NCI-H510A treated with DMSO at 0.1 percent for 48 hours (cell line): Measurements from ENCODE around the gene GAS1.

Experiments used
- DNase-seq: peaks from one replicate; lab custom pipeline; 2025; lab: John Stamatoyannopoulos, UW

Gene GAS1

DNA sequence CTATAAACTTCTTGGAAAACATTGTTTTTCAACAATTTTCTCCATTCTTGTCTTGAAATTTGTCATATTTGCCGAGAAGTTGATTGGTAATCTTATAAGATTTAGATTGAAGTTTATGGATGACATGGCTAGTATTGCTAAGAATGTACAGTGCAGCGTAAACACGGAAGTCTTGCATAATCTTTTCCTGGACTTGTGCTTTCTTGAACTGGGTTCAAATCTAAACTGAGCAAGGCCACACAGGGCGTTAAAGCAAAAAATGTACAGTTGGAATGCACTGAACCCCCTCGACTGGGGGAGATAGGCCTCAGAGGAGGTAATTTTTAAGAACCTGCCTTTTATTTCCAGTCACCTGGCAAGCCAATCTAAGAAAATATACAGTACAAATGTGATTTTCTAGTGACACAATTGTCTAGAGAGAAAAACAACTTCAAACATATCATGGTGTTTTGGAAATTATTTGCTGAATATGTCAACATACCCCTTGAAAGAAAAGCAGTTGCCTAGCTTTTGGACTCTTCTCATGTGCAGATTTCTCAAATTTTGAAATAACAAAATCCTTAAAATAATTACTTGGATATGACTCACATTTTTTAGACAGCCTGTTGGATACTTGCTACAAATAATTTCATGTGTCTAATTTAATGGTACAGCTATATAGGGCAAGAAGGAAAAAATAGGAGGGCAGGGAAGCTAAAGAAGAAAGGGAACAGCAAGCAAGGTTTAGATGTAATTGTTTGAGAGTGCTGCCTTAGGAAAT is 18.5 kb upstream of the GAS1 start:
- no peak for DNase-seq

DNA sequence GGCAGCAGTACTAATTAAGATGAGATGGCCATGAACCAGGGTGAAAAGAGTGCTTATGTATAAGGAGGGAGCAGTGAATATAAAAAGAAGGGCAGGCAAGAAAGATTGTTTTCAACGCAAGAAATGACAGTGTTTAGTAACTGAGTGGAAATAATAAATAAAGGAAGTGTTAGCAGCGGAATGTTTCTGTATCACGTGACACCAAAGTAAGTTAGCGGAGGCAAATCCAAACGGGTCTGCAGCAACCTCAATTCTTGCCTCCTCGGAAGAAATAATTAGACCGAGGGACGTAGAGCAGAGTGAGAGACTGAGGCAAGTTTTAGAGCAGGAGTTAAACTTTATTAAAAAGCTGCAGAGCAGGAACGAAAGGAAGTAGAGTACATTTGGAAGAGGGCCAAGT is 15.4 kb upstream of the GAS1 start:
- DNase-seq: no peak

DNA sequence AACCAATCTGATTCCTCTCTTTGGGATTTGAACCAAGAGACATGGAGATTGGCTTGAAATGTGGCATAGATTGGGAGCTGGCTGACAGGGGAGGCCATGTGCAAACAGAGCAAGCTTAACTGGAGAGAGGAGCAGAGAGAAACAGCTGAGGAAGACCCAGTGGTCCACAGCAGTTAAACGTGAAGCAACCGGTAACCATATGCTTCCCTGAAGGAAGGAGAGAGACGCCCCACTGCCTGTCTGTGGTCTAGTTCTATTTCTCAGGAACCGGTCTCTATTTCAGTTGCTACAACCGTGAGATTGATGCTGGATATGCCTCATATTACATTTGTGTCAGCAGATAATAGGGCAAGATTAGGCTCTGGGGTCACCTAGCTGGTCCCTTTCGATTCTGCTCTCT is 13.6 kb upstream of the GAS1 start:
- no peak for DNase-seq

DNA sequence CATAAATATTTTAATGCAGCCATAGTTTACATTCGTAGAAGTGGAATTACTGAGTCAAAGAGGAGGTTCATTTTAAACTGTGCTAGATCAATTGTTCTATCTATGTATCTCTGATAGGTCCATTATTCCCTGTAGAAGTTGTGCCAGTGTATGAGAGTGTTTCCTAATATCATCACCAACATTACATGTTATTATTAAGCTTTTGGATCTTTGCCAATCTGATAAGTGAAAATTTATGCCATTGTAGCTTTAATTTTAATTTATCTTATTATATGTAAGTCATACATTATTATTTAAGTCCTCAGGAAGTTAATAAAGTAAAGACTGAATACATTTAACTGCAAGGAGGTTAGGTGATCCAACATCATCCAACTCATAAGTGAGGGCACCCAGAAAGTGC is 10.9 kb upstream of the GAS1 start:
- no peak for DNase-seq

DNA sequence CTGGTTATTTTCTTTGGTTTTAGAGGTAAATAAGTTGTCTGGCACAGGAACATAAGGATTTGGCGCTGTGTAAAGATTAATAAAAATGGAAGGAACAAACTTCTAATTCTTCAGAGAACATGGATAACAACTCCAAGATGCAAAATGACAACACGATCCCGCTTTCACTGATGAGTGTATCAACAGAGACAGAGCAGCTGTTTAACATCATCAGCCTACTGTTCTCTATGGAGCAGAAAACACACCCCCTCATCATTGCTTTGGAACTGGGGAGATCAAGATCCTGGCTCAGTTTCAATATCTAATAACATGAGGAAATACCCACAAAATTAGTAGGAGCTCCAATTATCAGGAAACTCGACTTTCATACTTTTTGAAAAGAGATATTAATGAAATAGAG is 8.3 kb upstream of the GAS1 start:
- no peak for DNase-seq

DNA sequence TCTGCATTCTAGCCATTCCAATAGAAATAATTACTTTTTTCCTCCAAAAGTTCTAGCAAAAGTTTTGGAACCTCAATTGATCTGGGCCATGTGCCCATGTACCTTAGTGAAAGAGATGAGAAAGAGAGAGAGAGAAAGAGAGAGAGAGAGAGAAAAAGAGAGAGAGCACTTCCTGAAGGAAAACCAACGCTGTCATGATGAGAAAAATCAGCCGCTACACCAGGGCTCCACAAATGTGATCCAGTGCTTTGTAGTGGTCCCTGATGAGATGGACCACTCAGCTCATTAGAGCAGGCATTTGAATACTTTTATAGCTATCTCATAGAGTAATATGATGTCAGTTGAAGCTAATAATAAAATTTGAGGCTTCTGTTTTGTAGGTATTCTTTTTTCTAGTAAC is 7.7 kb upstream of the GAS1 start:
- no peak for DNase-seq

DNA sequence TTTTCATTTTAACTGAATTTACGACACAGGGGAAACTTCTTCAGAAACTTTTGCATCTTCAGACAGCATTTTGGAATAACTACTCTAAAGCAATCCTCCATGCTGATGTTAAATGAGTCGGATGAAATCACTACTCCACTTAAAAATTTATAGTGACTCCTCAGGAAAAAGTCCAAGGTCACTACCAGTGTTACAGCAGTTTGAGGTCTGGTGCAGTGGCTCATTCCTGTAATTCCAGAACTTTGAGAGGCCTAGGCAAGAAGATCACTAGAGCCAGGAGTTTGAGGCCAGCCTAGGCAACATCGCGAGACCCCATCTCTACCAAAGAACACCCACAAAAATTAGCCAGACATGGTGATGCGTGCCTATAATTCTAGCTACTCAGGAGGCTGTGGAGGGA is 5.9 kb upstream of the GAS1 start:
- DNase-seq: no peak

DNA sequence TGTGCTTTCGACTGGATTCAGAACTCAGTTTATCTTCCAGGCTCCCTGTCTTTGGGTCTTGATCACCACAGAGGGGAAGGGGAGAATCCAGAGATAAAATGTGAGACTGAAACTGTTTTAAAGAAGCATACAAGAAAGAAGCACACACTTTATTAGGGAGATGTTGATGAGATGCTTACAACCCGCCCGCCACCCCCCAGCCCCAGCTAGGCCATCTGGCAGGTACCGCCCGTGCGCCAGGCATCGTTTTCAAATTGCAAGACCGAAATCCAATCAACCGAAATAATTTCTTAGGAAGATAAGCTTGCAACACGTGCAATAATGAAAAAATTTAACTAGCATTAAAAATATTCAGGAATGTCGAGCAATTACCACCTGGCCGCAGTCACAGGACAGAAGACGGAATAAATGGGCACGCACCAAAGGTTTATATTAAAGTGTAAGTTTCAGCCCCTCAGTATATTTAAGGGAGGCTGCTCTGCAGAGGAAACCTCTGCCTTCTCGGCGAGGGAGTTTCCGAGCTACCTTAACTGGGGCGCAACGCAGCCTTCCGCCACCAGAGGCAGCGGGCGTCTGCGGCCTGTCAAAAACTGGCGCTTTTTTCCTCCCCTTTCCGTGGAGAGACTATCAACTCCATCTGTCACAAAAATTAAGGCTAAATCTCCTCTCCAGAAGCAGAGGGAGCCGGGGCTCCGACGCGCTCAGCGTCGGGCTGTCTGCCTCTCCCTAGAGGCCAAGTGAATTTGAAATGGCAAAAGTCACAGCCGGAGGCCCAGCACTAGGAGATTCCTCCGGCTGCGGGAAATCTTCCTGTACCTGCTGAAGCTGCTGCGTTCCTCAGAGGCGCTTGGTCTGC is 996 bp upstream of the GAS1 start:
- DNase-seq: peak; percentile 44

DNA sequence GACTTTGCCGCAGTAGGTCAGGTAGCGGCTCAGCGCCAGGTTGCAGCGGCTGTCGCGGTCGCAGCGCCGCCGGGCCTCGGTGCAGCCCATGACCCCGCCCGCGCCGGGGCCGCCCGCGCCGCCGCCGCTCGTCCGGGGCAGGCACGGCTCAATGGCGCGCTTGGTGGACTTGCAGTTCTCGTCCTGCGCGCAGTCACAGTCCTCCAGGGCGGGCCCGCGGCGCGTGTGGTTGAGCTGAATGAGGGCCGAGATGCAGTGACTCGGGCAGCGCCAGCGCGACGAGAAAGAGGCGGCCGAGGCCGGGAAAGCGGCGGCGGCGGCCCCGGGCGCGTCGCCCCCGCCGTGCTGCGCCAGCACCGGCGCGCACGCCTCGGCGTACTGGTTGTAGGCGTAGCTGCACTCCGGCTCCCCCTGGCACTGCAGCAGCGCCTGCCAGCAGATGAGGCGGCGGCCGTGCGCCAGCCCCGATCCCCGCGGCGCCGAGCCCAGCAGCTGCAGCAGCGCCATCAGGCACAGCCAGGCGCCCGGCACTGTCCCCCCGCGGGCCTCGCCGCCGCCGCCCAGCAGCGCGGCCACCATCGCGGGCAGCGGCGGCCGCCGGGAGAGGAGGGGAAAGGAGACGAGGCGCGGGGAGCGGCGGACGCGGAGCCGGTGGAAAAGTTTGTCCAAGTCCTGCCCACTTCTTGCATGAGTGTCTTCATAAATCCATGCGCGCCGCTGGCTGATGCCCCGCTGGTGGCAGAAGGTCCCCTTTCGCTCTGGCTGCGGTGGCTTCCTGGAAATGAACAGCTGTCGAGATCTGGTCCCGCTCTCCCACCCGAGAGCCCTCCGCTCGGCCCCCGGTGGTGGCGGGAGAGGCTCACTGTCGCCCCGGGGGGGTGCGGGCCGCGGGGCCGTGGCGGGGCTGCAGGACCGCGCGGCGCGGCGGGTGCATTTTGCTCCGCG is 833 bp downstream of the GAS1 start:
- no peak for DNase-seq

DNA sequence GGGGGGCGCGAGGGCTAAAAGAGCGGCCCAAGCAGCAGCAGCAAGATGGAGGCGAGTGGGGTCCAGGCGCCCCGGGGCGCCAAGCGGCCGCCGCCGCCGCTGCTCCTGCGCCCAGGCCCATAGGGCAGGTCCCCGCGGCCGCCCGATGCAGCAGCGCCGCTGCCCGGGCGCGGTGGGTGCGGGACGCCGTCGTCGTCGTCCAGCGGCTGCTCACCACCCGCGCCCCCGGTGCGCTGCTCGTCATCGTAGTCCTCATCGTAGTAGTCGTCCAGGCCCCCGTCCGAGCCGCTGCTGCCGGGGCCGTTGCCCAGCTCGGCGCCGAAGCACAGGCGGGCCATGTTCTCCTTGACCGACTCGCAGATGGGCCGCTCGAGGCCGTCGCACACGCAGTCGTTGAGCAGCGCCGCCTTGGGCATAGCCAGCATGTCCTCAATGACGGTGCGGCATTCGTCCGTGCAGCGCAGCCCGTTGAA is 1.5 kb downstream of the GAS1 start:
- DNase-seq: no peak

DNA sequence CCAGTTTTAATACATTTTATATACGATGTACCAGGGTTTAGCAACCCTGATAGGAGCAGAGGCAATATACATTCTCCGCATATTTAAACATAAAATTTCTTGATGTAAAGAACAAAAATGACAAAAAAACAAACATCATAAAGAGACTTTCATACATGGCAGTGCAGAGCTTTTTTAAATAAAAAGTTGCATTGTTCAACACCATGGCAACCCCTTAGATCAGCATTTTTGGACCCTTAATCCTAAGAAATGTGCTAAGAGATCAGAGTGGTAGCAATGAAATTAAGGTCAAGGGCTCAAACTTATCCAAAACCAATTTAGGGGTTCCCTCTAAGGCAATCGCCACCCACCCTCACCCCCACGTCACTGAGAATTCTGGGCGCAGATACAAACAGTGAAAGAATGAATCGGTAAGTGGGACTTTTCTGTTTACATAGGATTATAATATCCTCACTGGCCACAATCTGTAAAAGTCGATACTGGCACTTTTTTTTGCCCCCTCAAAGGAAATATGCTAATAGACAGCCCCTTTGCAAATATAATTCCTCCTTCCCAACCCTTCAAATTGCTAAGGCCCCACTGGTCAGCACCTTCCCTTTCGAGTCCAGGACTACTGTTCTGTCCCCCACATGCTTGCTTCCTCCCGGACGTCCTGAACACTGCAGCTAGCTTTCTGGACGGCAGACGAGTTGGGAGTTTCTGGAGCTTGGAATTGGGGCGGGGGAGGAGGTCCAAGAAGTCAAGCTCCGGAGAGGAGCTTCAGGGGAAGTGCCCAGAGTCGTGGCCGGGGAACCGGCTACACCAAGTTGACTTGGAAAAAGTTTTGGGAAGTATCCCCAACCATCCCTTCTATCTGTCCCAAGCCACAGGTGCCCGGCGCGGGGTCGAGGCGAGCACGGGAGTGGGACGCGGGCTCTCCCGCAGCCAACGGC is 2.2 kb downstream of the GAS1 start:
- DNase-seq: no peak

DNA sequence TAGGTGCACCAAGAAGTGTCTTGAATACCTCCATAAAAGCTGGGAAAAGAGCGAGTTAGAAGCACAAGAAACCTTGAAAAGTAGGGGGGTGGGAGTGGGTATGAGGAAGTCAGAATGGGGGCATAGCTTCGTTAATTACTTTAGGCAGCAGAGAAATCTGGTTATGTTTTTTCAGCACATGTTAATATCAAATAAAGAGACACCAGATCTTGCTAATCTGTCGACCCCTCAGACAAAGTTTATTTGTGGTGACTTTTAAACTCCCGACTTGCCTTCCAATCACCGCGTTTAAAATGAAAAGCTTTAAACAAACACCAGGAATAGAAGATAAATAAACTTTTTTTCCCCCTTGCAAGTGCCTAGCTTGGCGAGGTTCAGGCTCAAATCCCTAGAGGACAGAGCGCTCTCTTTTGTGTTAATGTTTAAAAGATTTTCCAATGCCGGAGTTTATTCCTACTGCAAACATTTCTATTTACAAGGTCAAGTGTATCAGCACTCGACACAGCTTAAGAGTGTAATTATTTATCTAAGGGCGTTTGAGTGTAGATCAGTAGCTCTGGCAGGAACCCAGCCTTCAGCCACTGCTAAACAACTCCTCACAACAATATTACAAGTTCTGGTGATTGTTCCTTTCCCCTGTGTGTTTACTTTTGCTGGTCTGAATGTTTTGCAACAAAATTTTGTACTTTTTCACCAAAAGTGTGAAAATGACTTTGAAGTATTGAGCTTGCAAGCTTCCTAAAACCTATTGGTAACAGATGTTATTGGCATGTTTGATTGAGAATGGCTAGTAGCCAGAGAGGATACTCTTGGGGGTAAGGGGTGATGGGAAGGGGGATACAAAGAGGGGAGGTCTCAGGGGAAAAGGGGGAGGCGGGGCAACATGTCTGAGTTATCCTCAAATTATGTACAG is 3.8 kb downstream of the GAS1 start:
- DNase-seq: peak; percentile 35

DNA sequence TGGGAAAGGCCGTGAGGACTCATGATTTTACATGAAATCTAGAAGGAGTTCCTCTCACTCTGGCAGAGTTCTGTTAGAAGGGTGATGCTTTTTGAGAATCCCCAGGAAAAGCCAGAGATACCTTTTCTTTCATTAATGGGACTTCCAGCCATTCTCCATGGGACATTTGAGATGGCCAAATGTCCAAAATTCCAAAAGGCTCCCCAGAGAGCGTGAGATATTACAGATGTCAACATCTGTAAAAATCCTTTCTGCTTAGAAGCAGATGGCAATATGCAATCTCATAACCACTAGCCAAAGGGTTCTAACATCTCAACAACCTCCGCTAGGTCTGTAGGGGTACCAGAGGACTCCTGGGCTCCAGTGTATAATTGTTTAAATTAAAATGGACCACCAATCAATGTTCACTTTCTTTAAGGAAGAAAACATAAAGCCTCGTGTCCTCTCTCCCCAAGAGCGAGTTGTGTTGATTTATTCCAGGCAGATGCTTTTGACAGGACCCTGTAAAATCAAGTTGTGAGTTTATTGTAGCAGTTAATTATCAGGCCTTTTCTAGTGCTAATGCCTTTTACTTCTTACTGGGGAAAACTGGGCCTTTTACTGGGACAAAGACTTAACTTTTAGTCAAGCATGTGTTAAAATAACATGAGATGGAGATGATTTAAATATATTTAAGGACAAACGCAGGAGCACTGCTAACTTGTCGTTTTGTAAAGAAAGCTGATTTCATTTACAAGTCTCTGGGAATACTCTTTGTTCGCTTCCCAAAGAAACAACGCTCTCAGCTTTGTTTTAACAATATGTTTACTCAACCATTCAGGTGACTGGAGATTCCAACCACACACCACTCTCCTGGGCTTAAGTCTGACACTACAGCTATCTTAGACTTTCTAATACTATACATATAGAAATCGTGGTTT is 4.8 kb downstream of the GAS1 start:
- no peak for DNase-seq

DNA sequence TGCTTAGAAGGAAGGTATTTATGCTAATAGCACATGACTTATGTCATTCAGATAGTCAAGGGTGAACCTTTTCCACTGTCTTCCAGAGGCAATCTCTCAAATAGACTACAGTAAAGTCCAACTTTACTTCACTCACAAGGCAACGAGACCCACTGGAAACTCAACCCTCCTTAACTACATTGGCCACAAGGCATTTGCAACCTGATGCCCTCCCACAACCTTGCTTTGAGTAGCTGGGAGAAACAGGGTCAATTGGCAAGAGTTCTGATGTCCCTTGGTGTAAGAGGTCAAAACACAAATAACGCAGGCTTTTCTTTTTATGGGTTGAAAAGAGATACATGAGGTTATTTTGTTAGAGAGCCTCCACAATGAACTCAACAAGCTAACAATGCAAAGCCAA is 6.1 kb downstream of the GAS1 start:
- DNase-seq: no peak

DNA sequence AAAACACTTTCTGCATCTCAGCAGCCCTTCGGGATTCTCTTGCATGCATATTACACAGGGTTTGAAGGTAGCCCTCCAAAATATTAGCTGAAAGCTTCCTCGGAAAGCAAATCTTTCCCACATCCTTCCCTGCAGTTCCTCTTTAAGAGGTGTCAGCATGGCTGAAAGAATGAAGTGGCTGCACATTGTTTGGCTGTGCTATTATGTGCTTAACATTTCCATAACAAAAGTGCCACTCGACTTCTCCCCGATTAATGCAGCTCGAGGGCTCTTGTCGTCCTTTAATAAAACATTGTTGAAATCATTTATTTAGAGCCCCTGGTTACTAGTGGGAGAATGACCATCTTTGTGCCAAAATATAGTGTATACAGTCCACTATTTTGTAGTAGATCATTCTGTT is 6.5 kb downstream of the GAS1 start:
- no peak for DNase-seq

DNA sequence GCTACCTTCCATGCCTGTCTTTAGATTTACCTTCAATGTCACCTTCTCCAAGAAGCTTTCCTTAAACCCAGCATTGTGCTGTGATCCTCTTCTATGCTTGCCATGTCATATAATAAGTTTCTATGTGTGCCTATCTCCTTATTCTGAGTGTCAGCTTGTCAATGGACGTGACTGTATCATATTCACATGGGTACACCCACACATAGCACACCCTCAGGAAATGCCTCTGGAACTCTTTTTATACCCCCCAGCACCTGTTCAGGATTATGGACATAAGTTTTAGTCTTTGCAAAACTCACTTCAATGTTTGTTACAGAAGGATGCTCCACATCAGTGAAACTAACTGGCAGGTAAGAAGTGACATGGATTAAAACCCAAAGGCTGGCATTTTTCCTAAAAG is 7.4 kb downstream of the GAS1 start:
- DNase-seq: no peak

DNA sequence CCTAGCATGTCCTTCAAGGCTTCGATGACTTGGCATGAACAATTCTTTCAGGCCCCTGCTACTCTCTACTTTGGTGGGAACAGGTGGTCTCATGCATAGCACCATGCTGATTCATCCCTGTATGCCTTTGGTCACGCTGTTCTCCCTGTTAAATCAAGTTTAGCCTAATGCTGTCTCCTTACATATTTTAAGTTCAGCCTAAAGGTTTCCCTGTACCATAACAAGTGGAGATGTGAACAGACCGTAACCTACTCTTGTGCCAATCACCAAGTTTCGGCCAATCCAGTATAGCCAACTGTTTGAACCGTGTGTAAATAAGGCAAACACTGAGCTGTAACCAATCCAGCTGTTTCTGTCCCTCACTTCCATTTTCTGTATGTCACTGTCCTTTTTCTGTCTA is 8.0 kb downstream of the GAS1 start:
- DNase-seq: no peak

DNA sequence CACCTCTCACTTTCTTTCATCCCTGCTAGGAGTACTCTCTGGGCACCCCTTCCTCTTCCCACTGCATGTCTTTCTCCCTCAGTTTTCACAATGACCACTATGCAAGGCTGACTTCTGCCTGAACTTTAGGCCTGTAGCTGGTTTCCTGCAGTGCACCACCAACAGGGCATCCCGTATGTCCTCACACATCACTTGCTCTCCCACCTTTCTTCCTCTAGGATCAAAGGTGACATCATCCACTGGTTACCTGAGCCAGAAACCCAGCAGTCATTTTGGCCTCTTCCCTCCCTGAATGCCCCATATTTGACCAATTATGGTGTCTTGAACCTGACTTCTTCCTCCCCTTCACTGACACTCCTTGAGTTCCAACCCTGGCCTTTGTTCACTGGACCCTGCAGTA is 8.5 kb downstream of the GAS1 start:
- DNase-seq: no peak

DNA sequence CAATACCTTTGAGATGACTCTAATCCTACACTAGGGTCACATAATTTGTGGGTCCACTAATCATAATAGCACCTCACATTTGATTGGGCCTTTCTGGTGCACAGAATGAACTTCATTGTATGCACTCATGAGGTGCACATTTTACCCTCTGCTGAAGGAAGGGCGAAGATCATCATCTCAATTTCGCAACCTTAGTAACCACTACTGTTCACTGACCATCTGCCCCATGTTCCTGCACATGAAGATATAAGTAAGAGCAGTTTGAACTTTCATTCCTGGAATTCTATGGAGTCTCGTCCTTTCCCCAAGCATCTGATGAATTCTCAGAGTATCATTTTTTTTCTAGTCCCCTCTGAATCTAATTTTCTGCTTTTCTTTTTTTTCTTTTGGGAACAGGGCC is 21.2 kb downstream of the GAS1 start:
- DNase-seq: no peak
